GM10266 (cell line): ENCODE measurements around the gene PAM16.

Source experiments
- DNase-seq: peaks from one replicate; pipeline ENCODE4 v3.0.0; 2012; ENCODE audit errors: extremely low spot score
- TF ChIP-seq, protein P1 (sequence below): IDR thresholded peaks from 2 replicates; pipeline ENCODE4 v1.5.1; 2012; ENCODE audit warnings: mild to moderate bottlenecking, low read depth; ENCODE audit not compliant: control insufficient read depth, insufficient read depth; ENCODE audit errors: missing control alignments

PAM16 gene

DNA sequence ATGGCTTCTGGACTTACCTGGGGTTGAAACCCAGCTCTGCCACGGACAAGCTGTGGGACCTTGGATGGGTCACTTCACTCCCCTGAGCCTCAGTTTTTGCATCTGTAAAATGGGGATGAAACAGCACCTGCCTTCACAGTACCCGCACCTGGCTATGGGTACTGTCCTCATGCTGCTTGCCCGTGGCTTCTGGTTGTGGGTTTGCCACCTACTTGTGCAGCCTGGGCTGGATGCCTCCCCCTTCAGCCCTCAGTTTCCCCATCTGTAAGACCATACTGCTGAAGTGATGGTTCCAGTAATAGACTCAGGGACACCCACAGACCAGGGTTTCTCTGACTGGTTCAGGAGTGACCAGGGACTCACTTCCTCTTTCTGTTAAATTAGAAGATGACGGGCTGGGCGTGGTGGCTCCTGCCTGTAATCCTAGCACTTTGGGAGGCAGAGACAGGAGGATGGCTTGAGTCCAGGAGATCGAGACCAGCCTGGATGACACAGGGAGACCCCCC, 25.8 kb downstream of the PAM16 start:
- DNase-seq = peak; percentile 76
- TF ChIP-seq, protein P1, sequence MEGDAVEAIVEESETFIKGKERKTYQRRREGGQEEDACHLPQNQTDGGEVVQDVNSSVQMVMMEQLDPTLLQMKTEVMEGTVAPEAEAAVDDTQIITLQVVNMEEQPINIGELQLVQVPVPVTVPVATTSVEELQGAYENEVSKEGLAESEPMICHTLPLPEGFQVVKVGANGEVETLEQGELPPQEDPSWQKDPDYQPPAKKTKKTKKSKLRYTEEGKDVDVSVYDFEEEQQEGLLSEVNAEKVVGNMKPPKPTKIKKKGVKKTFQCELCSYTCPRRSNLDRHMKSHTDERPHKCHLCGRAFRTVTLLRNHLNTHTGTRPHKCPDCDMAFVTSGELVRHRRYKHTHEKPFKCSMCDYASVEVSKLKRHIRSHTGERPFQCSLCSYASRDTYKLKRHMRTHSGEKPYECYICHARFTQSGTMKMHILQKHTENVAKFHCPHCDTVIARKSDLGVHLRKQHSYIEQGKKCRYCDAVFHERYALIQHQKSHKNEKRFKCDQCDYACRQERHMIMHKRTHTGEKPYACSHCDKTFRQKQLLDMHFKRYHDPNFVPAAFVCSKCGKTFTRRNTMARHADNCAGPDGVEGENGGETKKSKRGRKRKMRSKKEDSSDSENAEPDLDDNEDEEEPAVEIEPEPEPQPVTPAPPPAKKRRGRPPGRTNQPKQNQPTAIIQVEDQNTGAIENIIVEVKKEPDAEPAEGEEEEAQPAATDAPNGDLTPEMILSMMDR = no peak

DNA sequence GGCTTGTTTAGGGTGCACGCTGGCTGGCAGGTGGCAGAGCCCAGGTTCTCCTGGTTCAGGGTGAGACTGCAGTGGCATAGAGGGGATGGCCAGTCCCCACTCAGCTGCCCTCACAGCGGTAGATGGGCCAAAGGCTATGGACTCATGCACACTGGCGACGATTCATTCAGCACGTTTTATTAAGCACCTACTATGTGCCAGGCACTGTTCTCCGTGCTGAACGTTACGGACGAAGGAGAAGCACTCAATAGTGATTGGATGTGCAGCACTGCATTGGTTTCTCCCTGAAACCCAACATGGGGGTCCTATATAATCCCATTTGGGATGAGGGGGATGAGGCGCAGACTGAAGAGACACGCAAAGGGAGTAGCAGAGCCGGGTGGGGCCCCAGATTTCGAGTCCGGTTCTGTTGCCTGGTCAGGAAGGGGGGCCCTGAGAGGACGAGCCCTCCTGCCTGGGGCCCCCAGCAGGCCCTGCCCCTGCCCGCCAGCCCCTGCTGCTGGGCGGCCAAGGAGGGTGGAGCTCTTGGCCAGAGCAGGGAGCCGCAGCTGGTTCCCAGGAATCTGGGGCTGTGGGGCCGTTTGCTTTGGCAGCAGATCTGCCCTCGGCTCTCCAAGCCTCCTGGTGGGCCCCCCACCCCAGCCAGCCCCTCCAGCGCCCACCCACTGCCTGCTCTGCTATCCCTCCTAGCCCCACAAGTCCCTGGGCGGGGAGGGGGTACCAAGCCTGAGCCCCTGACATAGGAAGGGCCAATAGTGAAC, 26.4 kb downstream of the PAM16 start:
- TF ChIP-seq, protein P1 = no peak
- DNase-seq = no peak

DNA sequence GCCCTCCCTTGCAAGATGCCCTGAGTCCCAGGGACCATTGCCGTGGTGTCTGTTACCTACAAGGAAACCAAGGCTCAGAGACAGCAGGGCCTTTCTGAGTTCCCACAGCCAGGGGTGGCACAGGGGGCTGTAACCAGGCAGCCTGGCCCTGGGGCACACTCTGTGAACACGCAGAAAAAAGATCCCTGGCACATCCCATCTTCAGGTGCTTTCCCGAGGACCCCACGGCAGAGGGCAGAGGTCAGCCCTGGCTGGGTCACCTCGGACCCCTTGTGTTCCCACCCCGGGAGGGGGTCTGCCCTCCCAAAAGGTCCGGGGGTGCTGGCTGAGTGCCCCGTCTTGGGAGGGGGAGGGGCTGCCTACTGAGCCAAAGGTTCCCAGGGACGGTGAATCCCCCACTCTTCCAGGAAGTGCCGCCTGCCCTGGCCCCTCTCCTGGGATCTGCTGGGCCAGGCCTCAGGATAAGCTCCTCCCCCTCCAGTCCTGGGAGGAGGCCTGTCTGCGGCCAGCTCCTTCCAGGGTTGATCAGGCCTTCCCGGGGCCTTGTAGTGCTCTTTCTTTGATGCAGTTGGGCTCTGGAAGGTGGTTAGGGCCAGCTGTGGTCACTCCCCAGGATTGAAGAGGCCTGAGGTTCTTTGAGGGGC, 27.2 kb downstream of the PAM16 start:
- TF ChIP-seq, protein P1 = no peak
- no peak for DNase-seq

DNA sequence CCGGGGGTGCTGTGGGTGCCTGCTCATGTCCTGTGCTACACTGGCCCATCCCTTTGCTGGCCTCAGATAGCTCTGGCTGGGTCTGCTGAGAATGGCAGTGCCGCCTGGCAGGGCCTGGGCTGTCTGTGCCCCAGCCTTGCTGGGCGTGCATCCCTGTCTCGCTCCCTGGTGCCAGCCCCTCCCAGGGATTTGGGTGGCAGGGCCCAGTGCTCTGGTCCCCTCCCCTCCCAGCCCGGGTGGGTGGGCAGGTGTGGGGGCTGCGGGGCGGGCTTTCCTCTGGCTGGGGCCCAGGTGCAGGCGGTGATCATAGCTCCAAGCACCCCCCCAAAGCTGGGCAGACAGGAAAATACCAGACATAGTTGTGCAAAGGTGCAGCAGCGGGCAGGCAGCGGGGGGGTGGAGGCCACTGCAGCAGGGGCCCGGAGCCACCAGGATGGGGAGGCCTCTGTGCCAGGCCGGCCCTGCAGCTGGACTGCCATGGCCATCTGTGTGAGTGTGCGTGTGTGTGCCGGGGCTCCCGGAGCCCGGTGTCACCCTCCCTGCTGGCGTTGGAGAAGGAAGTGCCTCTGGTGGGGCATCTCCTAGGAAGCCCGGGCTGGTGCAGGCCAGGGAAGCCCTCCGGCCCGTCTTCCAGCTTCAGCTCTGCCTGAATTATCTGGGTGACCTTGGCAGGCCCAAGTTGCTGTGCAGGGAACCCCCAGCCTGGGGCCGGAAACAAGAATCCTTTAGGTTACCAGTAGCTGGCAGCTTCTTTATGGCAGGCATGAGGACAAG, 27.9 kb downstream of the PAM16 start:
- DNase-seq = no peak
- TF ChIP-seq, protein P1 = no peak

DNA sequence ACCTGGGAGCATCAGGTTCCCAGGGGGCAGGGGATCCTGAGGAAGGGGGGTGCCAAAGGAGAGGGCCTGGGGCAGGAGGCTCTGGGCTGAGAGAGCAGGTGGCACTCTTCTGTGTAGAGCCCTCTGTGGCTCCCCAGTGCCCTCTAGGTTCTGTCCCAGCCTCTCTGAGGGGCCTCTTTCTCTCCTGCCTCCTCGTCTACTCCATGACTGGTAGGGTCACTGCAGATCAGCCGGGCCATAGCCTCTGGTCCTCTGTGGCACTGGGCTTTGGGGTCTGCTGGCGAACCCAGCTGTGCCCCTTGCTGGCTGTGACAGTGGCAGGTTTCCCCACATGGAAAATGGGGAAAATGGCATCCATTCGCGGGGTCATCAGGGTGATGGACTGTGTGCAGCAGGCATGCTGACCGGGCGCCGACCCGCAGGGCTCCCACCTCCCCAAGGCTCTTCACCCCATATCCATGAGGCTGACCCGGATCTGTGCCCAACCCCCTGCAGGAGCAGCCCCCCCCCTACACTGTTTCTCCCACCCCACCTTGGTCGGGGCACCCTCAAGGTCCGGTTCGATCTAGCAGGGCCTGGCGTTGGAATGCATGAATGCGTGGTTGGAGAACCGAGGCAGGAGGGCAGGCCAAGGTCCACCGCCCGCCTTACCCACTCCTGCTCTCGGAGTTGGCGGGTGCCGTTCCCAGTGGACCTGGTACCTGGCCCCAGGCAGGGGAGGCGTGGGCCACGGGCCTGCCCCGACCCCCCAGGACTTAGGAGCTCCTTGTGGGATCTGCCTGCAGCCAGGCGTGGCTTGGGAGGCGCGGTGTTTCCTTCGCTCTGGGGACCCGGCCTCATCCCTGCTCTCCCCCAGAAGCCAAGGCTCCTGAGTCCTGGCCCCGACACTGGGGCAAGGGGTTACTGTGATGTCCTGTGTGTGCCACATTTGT, 28.7 kb downstream of the PAM16 start:
- TF ChIP-seq, protein P1 = no peak

DNA sequence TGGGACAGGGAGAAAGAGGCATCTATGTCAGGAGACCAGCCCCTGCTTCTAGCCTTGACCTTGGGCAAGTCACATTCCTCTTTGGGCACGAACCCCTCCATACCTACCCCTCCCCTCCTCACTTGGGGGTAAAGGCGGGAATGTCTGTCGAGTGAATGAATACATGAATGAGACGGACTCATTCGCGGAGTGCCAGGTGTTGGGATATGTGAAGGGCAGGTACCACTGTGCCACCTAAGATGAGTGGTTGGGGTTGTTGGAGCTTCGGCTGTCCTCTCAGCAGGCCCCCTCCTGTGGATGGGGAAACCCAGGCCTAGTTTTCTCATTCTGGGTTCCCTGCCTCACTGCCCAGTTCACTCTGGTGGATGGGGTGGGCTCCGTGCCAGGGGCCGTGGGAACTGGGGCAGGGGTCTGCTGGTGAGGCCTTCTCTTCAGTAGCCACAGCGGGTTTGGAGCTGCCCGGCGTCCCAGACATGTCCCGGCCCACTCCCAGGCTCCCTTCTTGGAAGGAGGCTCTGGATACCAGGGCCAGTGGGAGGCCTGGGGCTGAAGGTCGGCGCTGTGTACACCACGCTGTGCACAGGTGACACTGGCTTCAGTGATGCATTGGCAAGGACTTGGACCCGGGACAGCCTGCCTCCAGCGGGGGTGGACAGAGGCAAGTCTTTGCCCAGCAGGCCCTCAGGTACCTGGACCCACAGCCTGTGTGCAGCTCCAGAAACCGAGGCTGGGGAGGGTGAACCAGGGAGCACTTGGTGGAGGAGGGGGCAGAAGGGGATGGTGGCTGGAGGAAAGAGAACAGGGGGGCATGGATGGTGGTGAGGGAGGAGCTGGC, 29.6 kb downstream of the PAM16 start:
- TF ChIP-seq, protein P1 = no peak
- no peak for DNase-seq

More for the DNA sequence above, 28.7 kb downstream of the PAM16 start:
- DNase-seq = no peak
